LHCN-M2 (cell line): Measurements from ENCODE around the gene ATP13A4. TPM values are rescaled to one million over a fixed set of nuclear protein-coding genes. Genes with fewer than 3 reads are reported as not detected.

Experiments used
- DNase-seq: peaks from one replicate; pipeline ENCODE4 v3.0.0-alpha.2; 2012; ENCODE audit warnings: low read depth
- total RNA-seq: library from RNA; depleted of rRNA; stranded (reverse); fragments of >200 nt; gene quantifications from 2 replicates; pipeline ENCODE4 v1.2.3, GENCODE V29; 2014; rRNA removed

ATP13A4 gene
- total RNA-seq, 1 experiment from 2014 or later: 0.06 TPM

GRCh38 chr3:193396451-193397244, 158.0 kb downstream of the ATP13A4 start:
- DNase-seq: no peak

DNA sequence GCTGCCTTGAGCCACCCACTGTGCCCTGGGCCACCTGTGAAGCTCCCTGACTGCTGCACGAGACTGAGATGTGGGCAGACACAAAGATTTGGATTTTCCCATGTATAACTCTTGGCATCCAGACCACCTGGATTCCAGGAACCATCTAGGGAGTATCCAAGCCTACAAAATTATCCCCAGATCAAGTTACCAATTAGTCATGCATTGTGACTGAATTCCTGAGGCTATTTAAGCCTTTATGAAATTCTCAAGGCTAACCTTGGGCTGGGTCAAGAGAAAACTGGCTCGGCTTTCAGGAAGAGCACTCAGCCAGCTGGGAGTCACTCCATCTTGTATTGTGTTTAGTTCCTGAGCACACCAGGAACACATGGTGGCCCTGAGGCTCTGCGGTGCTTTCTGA, 162.8 kb downstream of the ATP13A4 start:
- no peak for DNase-seq

GRCh38 chr3:193389335-193389734, 165.4 kb downstream of the ATP13A4 start:
- DNase-seq: no peak

GRCh38 chr3:193388361-193388760, 166.3 kb downstream of the ATP13A4 start:
- DNase-seq: no peak

DNA sequence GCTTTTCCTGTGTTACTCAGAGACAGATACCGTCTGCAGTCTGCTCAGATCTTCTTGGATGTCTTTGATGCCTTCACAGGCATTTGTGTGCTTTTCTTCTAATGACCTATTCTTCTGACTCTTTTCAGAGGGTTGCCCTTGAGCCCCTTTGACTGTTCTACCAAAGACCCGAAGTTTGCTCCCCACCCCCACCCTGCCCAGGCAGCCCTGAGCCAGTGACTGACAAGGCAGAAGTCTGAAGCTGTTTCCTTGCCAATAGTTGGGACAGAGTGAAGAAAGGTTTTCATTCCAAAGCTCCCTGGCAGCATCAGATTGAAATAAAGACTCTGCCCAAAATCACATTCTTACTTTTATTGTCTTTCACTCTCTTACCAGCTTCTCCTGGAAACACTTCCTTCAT, 167.1 kb downstream of the ATP13A4 start:
- DNase-seq: no peak

DNA sequence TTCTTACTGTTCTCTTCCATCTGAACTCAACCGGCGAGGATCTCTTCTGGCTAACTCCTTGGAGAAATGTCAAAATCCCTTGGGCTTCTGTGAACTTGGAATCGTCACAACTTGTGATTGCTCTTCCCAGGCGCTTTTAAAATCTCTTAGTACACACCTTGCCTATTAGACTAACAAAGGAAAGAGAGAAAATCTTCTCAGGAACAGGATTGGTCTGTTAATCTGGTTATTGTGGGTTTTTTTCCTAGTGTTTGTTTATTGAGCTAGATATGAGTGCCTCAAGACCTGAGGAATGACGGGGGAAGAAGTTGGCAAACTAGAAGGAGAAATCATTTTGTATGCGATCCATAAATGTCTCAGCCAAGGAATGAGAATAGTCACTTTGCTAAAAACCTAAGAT, 176.0 kb downstream of the ATP13A4 start, which contains the start of gene ATP13A5:
Gene ATP13A5, minus strand, starts transcription at position 48 of the 400 bp plus-strand sequence. Its CDS starts 28 bp downstream, at position 20.
- no peak for DNase-seq

- DNase-seq: no peak
Measured at GRCh38 chr3:193377591-193377990, 177.1 kb downstream of the ATP13A4 start.

- no peak for DNase-seq
Measured at GRCh38 chr3:193375614-193376013, 179.1 kb downstream of the ATP13A4 start.

GRCh38 chr3:193372783-193373182, 181.9 kb downstream of the ATP13A4 start:
- DNase-seq: no peak

- DNase-seq: no peak
Measured at GRCh38 chr3:193367868-193368267, 186.8 kb downstream of the ATP13A4 start.

DNA sequence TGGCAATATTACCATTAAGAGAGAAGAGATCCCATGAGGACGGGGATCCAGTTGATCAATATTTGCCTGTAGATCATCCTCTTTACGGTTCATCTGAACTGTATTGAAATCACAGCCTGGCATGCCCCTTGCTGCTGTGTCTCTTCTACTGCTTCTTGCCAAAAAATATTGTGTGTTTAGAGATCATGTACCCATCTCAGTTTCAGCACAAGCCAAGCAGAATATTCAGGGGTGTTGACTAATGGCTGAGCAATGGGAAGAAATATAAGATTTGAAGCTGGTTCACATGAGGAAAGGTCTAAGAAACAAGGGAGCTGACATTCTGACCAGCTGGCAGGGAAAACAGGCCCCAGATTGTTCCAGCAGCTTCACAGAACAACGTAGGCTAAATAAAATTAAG, 197.4 kb downstream of the ATP13A4 start:
- no peak for DNase-seq

GRCh38 chr3:193354423-193354822, 200.3 kb downstream of the ATP13A4 start:
- no peak for DNase-seq

Other genes starting within 250 kb of the ATP13A4 start
- gene ATP13A5, start 176.1 kb downstream of the ATP13A4 start, total RNA-seq: not detected in 2 replicates
- 55.4 and 60.7 TPM in 2 replicates for gene OPA1, start 38.3 kb upstream of the ATP13A4 start, total RNA-seq